ENCODE results near the gene DUOXA1. TPM values are rescaled to one million over a fixed set of nuclear protein-coding genes. Genes with fewer than 3 reads are reported as not detected.

The DUOXA1 gene
- total RNA-seq, 1 experiment from 2014 or later: 0.09 TPM

DNA sequence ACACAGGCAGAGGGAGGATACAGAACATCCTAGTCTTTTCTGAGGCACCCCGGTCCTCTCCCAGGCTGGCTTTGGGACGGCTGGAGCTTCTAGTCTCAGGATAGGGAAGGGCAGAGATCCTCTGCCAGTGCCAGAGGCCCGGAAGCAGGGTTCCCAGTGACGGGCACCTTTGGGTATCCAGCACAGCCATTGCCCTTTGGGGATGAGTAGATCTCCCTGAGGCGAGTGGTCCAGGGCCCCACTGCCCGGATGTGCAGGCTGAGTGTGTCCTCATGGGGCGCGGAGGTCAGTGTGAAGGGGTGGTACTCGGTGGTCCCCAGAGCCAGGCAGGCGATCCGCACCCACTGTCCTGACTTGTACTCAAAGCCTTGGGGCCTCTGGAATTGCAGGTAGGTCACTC is 34.0 kb downstream of the DUOXA1 start (continued):
- TF ChIP-seq ZNF532 (CRISPR knock-in tag; IDR thresholded peaks at IDR 0.05; ENCODE audit: borderline replicate concordance) (no peak), AFF4 (CRISPR knock-in tag; IDR thresholded peaks at IDR 0.05; ENCODE audit: borderline replicate concordance) (no peak), ZNF263 (CRISPR knock-in tag; IDR thresholded peaks at IDR 0.05; ENCODE audit: low read depth) (no peak)
- TF ChIP-seq, protein P1, sequence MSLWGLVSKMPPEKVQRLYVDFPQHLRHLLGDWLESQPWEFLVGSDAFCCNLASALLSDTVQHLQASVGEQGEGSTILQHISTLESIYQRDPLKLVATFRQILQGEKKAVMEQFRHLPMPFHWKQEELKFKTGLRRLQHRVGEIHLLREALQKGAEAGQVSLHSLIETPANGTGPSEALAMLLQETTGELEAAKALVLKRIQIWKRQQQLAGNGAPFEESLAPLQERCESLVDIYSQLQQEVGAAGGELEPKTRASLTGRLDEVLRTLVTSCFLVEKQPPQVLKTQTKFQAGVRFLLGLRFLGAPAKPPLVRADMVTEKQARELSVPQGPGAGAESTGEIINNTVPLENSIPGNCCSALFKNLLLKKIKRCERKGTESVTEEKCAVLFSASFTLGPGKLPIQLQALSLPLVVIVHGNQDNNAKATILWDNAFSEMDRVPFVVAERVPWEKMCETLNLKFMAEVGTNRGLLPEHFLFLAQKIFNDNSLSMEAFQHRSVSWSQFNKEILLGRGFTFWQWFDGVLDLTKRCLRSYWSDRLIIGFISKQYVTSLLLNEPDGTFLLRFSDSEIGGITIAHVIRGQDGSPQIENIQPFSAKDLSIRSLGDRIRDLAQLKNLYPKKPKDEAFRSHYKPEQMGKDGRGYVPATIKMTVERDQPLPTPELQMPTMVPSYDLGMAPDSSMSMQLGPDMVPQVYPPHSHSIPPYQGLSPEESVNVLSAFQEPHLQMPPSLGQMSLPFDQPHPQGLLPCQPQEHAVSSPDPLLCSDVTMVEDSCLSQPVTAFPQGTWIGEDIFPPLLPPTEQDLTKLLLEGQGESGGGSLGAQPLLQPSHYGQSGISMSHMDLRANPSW (CRISPR knock-in tag; conservative IDR thresholded peaks at IDR 0.05; ENCODE audit: low read depth): no peak

- no peak overlapping the region for H3K4me3 Mint-ChIP-seq
- POLR2A ChIA-PET: no interaction called here
- DNase-seq (ENCODE audit: low spot score) (no peak), ATAC-seq (no peak)
- peaks cover 16% of the 10 kb centered on the region for H3K27me3 Mint-ChIP-seq (ENCODE audit: low read depth)
- CTCF ChIA-PET: interaction anchor here (3.3 kb wide), 1 partner anchor 24 kb away, joined by 14 read pairs; no protein-coding TSS in a partner anchor
- H3K9me3 Mint-ChIP-seq: no peaks in the 10 kb centered on the region
- no peak overlapping the region for H3K27ac Mint-ChIP-seq
- no peaks in the 10 kb centered on the region for H3K36me3 Mint-ChIP-seq
- no peaks in the 10 kb centered on the region for H3K4me1 Mint-ChIP-seq
- no peak for TF ChIP-seq CDX4 (CRISPR knock-in tag; IDR thresholded peaks at IDR 0.05; ENCODE audit: borderline replicate concordance)
- no peak for TF ChIP-seq NFE2L1 (CRISPR knock-in tag; IDR thresholded peaks at IDR 0.05)
- TF ChIP-seq, protein P2, sequence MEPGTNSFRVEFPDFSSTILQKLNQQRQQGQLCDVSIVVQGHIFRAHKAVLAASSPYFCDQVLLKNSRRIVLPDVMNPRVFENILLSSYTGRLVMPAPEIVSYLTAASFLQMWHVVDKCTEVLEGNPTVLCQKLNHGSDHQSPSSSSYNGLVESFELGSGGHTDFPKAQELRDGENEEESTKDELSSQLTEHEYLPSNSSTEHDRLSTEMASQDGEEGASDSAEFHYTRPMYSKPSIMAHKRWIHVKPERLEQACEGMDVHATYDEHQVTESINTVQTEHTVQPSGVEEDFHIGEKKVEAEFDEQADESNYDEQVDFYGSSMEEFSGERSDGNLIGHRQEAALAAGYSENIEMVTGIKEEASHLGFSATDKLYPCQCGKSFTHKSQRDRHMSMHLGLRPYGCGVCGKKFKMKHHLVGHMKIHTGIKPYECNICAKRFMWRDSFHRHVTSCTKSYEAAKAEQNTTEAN (CRISPR knock-in tag; IDR thresholded peaks at IDR 0.05): no peak
- TF ChIP-seq, protein P3, sequence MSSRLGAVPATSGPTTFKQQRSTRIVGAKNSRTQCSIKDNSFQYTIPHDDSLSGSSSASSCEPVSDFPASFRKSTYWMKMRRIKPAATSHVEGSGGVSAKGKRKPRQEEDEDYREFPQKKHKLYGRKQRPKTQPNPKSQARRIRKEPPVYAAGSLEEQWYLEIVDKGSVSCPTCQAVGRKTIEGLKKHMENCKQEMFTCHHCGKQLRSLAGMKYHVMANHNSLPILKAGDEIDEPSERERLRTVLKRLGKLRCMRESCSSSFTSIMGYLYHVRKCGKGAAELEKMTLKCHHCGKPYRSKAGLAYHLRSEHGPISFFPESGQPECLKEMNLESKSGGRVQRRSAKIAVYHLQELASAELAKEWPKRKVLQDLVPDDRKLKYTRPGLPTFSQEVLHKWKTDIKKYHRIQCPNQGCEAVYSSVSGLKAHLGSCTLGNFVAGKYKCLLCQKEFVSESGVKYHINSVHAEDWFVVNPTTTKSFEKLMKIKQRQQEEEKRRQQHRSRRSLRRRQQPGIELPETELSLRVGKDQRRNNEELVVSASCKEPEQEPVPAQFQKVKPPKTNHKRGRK (CRISPR knock-in tag; IDR thresholded peaks at IDR 0.05; ENCODE audit: borderline replicate concordance): no peak
- no peak for TF ChIP-seq ELF4 (CRISPR knock-in tag; IDR thresholded peaks at IDR 0.05; ENCODE audit: low read depth)
- no peak for TF ChIP-seq SP1 (CRISPR knock-in tag; conservative IDR thresholded peaks at IDR 0.05)
- TF ChIP-seq, protein P4, sequence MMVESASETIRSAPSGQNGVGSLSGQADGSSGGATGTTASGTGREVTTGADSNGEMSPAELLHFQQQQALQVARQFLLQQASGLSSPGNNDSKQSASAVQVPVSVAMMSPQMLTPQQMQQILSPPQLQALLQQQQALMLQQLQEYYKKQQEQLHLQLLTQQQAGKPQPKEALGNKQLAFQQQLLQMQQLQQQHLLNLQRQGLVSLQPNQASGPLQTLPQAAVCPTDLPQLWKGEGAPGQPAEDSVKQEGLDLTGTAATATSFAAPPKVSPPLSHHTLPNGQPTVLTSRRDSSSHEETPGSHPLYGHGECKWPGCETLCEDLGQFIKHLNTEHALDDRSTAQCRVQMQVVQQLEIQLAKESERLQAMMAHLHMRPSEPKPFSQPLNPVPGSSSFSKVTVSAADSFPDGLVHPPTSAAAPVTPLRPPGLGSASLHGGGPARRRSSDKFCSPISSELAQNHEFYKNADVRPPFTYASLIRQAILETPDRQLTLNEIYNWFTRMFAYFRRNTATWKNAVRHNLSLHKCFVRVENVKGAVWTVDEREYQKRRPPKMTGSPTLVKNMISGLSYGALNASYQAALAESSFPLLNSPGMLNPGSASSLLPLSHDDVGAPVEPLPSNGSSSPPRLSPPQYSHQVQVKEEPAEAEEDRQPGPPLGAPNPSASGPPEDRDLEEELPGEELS (CRISPR knock-in tag; IDR thresholded peaks at IDR 0.05): no peak
- TF ChIP-seq ZNF416 (CRISPR knock-in tag; IDR thresholded peaks at IDR 0.05): no peak
- TF ChIP-seq ATF2 (CRISPR knock-in tag; IDR thresholded peaks at IDR 0.05; ENCODE audit: borderline replicate concordance, low read depth): no peak
- TF ChIP-seq ZNF138 (CRISPR knock-in tag; conservative IDR thresholded peaks at IDR 0.05): no peak
- TF ChIP-seq ZNF396 (CRISPR knock-in tag; IDR thresholded peaks at IDR 0.05; ENCODE audit: borderline replicate concordance): no peak
- TF ChIP-seq JAZF1 (CRISPR knock-in tag; IDR thresholded peaks at IDR 0.05): no peak
- no peak for TF ChIP-seq GABPB1 (CRISPR knock-in tag; IDR thresholded peaks at IDR 0.05)
- no peak for TF ChIP-seq ZNF317 (CRISPR knock-in tag; IDR thresholded peaks at IDR 0.05; ENCODE audit: borderline replicate concordance, low read depth)
These were observed 35.3 kb downstream of the DUOXA1 start for GRCh38 chr15:45094358-45094730.
